ENCODE data around the gene STAT1.

DNA sequence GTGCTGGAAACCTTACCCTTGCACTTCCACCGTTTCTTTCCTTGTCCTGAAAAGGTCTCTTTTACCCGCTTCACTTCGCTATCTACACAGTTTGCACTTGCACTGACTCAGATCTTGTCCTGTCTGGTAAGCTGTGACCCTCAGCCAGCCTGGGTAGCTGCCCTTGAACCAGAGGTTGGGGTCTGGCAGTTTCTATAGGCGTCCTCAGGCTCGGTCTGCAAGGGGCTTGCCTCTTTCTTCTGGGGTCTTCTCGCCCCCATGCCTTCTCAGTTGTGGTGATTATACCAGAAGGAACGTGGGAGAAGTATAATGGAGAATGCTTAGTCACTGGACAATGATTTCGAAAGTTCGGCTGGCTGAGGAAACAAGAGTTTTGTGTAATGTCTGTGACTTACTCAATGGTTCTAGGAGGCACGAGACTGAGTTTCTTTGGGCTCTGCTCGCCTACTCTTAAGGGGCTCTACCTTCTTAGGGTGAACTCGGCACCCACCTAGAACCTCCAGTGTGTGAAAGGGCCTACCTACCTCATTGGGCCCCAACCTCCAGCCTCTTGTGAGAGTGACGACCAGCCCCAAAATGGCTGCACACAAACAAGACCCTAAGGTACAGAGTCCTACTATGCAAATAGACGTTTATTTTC lies 6.9 kb upstream of the STAT1 start:
- TF ChIP-seq EZH2 (IDR thresholded peaks at IDR 0.05): no peak
- TF ChIP-seq POLR2AphosphoS5 (IDR thresholded peaks at IDR 0.05; ENCODE audit: borderline replicate concordance, low read depth, low read length): no peak
- TF ChIP-seq FOXP2 (optimal IDR thresholded peaks at IDR 0.05; ENCODE audit: control extremely low read depth, extremely low read length, insufficient read depth): no peak
